GM19395 (cell line): ENCODE data around the gene SPATS2L.
A peak's percentile ranks its signal among the peaks of the same experiment; 100 is the strongest.

Experiments
- ATAC-seq: cut with Tn5 transposase; IDR thresholded peaks from one replicate; pipeline ENCODE4 v1.9.1; 2021; ENCODE audit warnings: mild to moderate bottlenecking, moderate library complexity; ENCODE audit not compliant: unreplicated experiment

SPATS2L gene

GRCh38 chr2:200459101-200459500, 152.6 kb downstream of the SPATS2L start:
- ATAC-seq, result no peak

GRCh38 chr2:200461846-200462710, 155.6 kb downstream of the SPATS2L start:
- ATAC-seq, result no peak

- ATAC-seq, result no peak
Observed at GRCh38 chr2:200463452-200463851, 157.0 kb downstream of the SPATS2L start.

DNA sequence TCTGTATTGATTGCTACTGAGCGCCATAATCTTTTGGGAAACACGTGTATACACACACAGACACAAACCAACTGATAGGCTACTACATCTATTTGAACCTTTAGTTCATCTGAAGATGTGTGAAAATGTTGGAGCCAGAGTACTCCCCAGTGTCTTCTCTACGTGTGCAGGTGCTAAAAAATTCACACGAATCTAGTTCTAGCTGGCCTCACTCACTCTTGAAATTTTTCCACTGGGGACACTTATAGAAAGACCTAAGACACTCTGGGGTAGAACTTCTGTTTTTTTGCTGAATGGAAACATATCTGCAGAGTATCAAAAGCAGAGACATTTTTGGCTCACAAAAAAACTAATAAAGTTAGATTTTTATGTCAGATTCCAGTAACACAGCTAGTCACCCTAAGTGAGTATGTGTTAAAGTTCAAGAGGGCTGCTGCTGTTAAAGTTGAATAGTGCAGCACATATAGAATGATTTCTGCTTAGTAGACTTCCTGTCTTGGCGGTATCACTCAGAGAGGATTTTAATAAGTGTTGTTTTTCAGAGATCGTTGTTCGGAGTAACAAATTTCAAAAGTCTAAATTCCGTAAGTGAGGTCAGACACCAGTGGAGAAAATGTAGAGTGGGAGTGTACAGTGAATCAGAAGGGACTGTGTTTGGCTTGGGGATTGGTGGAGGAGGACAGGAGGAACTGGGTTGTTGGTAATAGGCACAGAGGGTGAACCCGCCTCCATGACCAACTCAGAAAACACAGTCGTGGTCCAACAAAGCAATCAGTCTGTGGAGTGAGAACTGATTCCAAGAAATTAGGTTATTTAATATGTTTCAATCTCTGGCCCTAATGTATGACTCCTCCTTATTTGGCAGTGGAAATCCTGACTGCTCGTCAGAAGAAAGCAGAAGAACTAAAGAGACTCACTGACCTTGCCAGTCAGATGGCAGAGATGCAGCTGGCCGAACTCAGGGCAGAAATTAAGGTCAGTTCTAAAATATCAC, 160.2 kb downstream of the SPATS2L start:
- no peak for ATAC-seq

DNA sequence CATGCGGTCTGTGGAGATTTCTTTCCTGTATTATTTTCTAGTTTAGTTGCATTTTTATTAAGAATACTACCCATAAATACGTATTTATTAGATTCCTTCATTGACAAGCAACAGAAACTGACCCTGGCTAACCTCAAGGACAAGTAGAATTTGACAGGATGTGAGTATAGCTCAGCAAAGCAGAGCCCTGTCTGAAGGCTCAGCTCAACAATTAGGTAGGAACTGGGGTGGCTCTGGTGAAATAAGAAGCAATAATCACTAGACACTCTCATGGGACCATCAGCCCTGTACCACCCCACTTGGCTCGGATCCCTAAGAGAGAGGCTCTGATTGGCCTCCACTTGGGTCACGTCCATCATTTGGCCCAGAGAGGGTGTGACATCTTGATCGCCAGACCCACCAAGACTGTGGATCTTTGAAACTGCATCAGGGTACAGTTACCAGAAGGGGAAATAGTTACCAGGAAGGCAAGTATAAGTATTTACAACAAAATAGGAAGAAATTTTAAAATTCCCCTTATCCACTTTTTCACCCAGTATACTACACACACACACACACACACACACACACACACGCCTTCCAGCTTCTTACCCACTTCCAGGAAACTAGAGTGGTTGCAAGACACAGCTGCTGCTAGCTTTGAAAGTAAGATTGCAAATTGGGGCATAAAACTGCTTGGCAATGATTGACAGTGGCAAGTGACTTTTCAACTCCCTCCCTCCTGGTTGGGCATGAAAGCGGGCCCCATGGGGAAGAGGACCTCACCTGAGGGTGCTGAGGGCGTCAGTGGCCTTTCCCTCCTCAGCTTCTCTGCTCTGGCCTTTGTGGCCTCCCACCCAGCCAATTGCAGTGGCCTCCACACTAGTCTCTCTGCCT, 161.6 kb downstream of the SPATS2L start:
- no peak for ATAC-seq

- no peak for ATAC-seq
Observed at GRCh38 chr2:200469708-200470211, 163.3 kb downstream of the SPATS2L start.

DNA sequence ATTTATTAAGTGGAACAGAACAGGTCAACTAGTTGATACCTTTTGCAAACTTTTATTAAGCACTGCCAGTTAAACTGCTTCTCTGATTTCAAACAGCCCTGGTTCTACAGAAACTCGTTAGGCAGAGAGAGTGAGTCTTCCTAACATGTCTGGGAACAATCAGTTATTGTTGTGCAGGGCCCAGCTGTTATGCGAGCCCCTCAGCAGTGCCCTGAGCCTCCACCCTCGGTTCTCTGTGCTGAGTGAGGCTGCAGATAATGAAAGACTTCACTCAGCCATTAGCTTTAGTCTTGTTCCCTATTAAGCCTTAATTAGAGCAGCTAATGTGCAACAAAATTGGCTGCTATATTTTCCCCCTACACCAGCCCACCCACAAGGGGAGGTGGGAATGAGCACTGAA, 163.7 kb downstream of the SPATS2L start:
- ATAC-seq, result no peak

GRCh38 chr2:200471324-200471848, 164.9 kb downstream of the SPATS2L start:
- peak; percentile 83 for ATAC-seq

- ATAC-seq, result peak; percentile 28
Observed at GRCh38 chr2:200471928-200472645, 165.6 kb downstream of the SPATS2L start.

- no peak for ATAC-seq
Observed at GRCh38 chr2:200472853-200473464, 166.5 kb downstream of the SPATS2L start.

GRCh38 chr2:200475795-200476194, 169.3 kb downstream of the SPATS2L start:
- ATAC-seq, result no peak

DNA sequence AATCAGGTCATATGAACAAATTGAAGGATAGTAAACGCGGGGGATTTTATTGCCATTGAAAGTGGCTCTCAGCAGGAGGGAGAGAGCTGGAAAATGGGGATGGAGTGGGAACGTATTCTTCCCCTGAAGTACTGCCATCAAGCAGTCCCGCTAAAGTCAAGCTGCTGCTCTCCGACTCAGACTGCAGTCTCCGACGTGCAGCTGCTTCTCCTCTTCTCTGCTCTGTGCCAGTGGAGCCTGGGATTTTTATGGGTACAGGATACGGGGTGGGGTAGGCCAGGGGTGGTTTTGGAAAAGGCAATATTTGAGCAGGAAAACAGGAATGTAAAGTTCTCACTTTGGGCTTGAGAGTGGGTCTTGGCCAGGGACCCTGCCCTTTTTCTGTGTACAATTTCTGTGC, 170.3 kb downstream of the SPATS2L start:
- no peak for ATAC-seq

GRCh38 chr2:200477667-200478131, 171.2 kb downstream of the SPATS2L start:
- no peak for ATAC-seq

DNA sequence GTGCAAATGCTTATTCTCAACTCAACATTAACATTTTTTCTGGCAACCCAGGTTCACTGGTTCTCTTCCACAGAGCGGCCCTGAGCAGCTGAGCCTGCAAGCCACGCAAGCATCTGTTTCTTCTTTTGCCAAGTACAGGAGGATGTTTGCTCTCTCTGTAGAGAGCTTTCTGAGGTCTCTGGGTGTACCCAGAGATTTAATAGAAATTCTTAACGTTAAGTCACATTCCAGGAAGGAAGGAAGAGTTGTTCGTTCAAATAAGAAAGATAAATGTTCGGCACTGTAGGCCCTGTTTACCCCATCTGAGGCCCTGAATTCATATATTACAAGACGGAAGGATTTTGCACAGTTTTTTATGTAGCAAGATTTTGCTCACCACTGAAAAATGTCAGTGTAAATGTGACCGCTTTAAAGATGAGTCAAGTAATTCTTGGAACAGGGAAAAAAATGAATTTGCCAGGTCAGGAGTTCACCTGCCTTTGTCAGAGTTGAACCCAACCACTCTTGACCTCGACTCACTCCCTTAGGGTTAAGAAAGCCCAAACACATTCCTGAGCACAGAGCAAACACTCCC, 173.3 kb downstream of the SPATS2L start:
- no peak for ATAC-seq

GRCh38 chr2:200482194-200482593, 175.7 kb downstream of the SPATS2L start:
- peak; percentile 45 for ATAC-seq

DNA sequence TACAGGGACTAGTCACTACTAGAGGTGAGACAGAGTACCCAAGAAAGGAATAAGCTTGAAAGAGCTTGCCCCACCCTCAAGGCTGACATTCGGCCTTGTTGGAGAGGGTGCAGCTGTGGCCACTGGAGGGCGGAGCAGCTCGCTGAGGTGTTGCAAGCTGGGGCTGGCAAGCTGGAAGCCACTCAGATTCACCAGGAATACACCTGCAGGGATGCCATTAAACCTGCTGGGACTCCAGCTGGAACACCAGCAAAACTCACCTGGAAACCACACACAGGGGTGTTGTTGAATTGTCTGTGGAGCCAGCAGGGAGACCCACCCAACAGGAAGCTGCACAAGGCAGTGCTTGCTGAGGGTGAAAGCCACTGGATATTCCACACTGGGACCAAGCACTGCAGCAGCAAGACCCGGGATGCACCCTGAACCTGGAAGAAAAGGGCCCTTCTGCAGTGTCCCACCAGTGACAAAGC, 177.3 kb downstream of the SPATS2L start:
- peak; percentile 65 for ATAC-seq

GRCh38 chr2:200484934-200485333, 178.4 kb downstream of the SPATS2L start:
- no peak for ATAC-seq

DNA sequence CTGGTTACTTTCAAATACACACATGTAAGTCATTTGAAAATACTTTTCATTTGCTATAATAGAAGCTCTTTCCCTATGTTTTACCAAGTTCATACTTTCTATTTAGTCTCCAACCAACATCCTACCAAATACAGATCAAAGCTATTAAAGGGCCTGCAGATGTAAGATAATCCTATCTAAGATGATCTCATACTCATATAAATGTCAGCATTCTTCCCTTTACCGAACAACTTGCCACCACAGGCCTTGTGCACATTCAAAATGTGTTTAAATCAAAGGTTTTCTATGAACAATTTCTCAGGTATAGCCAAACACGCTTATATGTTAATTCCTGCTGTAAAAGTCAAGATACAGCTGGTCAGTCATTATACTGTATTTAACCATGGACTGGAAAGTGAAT, 180.0 kb downstream of the SPATS2L start:
- no peak for ATAC-seq
